Erythroblast (primary cell): ENCODE measurements around the gene TP53TG5.

ENCODE experiments used
- GATA1 ChIP-seq: IDR thresholded peaks from 2 replicates; pipeline ENCODE4 v1.6.1; 2011; ENCODE audit warnings: low read depth, mild to moderate bottlenecking, control low read depth, low read length, moderate library complexity
- POLR2A ChIP-seq: IDR thresholded peaks from 2 replicates; pipeline ENCODE4 v1.6.1; 2011; ENCODE audit warnings: mild to moderate bottlenecking, low read length

DNA sequence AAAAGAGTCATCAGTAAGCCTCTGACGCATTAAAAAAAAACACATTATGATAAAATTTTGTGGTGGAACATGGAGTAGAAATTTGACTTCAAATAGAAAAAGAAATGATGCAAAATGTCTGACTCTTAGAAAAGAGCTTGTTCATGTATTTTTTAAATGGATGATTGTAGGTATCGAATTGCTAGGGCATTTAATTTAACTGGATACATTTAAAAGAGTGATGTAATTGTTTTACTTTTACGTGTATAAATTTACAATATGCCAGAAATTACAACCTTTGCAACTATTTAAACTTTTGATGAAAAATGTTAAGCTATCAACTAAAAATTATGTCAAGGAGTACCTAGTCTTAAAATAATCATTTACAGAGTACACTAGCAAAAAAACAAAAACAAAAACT is 25.4 kb downstream of the TP53TG5 start:
- TF ChIP-seq POLR2A, result no peak
- no peak for TF ChIP-seq GATA1
